ENCODE results near the gene HPGDS.

DNA sequence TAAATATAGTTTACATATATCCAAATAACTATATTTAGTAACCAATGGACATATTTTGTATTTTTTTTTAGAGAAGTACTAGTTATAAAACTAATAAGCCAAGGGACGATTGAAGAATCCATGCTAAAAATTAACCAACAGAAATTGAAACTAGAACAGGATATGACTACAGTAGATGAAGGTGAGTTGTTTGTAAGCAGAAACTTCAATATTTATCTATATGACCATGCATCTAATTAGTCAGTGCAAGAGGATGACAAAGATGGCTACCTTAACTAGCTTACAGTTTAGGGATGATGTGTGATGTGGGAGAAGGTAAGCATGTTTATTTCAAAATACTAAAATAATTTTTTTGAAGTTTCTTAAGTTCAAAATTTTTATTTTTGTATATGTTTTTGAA lies 57.7 kb downstream of the HPGDS start:
- TF ChIP-seq SMC3 (IDR thresholded peaks at IDR 0.05; ENCODE audit: low read length) = no peak
- TF ChIP-seq ZNF138 (CRISPR knock-in tag; IDR thresholded peaks at IDR 0.05; ENCODE audit: low read depth) = no peak
- TF ChIP-seq CTCF (CRISPR knock-in tag; IDR thresholded peaks at IDR 0.05) = no peak
- TF ChIP-seq EZH2 (conservative IDR thresholded peaks at IDR 0.05; ENCODE audit: low read depth, low read length) = no peak
- TF ChIP-seq ZNF30 (CRISPR knock-in tag; IDR thresholded peaks at IDR 0.05) = no peak
- TF ChIP-seq, protein P1, sequence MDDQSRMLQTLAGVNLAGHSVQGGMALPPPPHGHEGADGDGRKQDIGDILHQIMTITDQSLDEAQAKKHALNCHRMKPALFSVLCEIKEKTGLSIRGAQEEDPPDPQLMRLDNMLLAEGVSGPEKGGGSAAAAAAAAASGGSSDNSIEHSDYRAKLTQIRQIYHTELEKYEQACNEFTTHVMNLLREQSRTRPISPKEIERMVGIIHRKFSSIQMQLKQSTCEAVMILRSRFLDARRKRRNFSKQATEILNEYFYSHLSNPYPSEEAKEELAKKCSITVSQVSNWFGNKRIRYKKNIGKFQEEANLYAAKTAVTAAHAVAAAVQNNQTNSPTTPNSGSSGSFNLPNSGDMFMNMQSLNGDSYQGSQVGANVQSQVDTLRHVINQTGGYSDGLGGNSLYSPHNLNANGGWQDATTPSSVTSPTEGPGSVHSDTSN (CRISPR knock-in tag; IDR thresholded peaks at IDR 0.05; ENCODE audit: borderline replicate concordance) = no peak
- no peak for TF ChIP-seq MATR3 (CRISPR knock-in tag; IDR thresholded peaks at IDR 0.05)
- no peak for TF ChIP-seq ZSCAN29 (CRISPR knock-in tag; conservative IDR thresholded peaks at IDR 0.05)
- TF ChIP-seq, protein P2, sequence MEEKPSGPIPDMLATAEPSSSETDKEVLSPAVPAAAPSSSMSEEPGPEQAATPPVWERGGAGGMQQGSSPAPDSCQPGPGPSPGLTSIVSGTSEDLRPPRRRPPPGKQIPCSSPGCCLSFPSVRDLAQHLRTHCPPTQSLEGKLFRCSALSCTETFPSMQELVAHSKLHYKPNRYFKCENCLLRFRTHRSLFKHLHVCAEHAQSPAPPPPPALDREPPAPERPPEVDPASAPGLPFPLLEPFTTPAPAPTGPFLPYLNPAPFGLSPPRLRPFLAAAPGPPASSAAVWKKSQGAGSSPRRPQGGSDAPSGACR (CRISPR knock-in tag; IDR thresholded peaks at IDR 0.05) = no peak
- TF ChIP-seq KIAA2018 (CRISPR knock-in tag; IDR thresholded peaks at IDR 0.05; ENCODE audit: borderline replicate concordance) = no peak
- no peak for TF ChIP-seq HNRNPLL (IDR thresholded peaks at IDR 0.05; ENCODE audit: low read depth, low read length, poor library complexity, severe bottlenecking)
- TF ChIP-seq HCFC1 (IDR thresholded peaks at IDR 0.05; ENCODE audit: low read depth, low read length) = no peak
- no peak for TF ChIP-seq PLSCR1 (CRISPR knock-in tag; IDR thresholded peaks at IDR 0.05; ENCODE audit: borderline replicate concordance)
- no peak for TF ChIP-seq TCF12 (IDR thresholded peaks at IDR 0.05)
- no peak for TF ChIP-seq TCF12 (CRISPR knock-in tag; IDR thresholded peaks at IDR 0.05)

All from HepG2 (cell line).